ENCODE results near the gene RAB34. TPM values are rescaled to one million over a fixed set of nuclear protein-coding genes. Genes with fewer than 3 reads are reported as not detected.

RAB34 gene
- polyA plus RNA-seq, 3 donors = 66.7 to 93.3 (median 79.1) TPM

DNA sequence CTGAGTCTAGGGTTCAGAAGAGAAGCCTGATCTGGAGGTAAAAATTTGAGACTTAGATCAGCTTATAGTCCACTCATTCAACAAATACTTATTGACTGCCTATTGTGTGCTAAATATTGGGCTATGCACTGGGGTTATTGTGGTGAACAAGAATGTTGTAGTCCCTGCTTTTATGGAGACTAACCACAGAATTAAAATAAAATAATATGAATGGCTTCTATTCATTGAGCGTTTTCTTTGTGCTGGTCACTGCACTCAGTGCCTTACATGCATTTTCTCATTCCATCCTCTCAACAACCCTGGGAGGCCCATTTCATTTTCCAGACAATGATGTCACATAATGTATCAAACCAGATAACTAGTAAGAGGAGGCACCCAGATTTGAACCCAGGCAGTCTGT is 15.7 kb upstream of the RAB34 start:
- H3K36me3 Mint-ChIP-seq = peaks cover 5 to 6% of the 10 kb centered on the region in 2 donors
- Histone ChIP-seq H3K36me3 (replicated peaks in 1 of 2; ENCODE audit: control insufficient read depth in 1 of 2, insufficient read depth in 2 of 2, low read length in 2 of 2) (no peaks in the 10 kb centered on the region), H3K79me2 (ENCODE audit: insufficient read depth, low read length) (no peaks in the 10 kb centered on the region), H3K27ac (ENCODE audit: low read depth in 1 of 2, low read length in 2 of 2) (no peak overlapping the region), H3K27me3 (ENCODE audit: control insufficient read depth in 2 of 2, insufficient read depth in 2 of 2, low read length in 2 of 2) (no peaks in the 10 kb centered on the region), H3K9me3 (replicated peaks in 1 of 2; ENCODE audit: control insufficient read depth in 1 of 2, insufficient read depth in 1 of 2, low read length in 2 of 2) (no peaks in the 10 kb centered on the region), H3K4me3 (replicated peaks in 1 of 3; ENCODE audit: low read depth in 2 of 3, low read length in 3 of 3) (no peak overlapping the region), H2AFZ (ENCODE audit: insufficient read depth, low read depth, low read length, poor library complexity, severe bottlenecking) (no peak overlapping the region), H4K20me1 (ENCODE audit: insufficient read depth, low read length) (no peaks in the 10 kb centered on the region), H3K4me1 (ENCODE audit: control insufficient read depth in 1 of 2, insufficient read depth in 2 of 2, low read length in 2 of 2) (peaks cover 12 to 15% of the 10 kb centered on the region in 2 donors), H3K9ac (ENCODE audit: insufficient read depth, low read length, poor library complexity, severe bottlenecking) (no peak overlapping the region), H3K4me2 (replicated peaks; ENCODE audit: extremely low read depth, low read length, poor library complexity, severe bottlenecking) (no peak overlapping the region)
- H3K4me1 Mint-ChIP-seq = peaks cover 12% of the 10 kb centered on the region
- H3K9me3 Mint-ChIP-seq = no peaks in the 10 kb centered on the region
- TF ChIP-seq, protein P1, sequence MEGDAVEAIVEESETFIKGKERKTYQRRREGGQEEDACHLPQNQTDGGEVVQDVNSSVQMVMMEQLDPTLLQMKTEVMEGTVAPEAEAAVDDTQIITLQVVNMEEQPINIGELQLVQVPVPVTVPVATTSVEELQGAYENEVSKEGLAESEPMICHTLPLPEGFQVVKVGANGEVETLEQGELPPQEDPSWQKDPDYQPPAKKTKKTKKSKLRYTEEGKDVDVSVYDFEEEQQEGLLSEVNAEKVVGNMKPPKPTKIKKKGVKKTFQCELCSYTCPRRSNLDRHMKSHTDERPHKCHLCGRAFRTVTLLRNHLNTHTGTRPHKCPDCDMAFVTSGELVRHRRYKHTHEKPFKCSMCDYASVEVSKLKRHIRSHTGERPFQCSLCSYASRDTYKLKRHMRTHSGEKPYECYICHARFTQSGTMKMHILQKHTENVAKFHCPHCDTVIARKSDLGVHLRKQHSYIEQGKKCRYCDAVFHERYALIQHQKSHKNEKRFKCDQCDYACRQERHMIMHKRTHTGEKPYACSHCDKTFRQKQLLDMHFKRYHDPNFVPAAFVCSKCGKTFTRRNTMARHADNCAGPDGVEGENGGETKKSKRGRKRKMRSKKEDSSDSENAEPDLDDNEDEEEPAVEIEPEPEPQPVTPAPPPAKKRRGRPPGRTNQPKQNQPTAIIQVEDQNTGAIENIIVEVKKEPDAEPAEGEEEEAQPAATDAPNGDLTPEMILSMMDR (IDR thresholded peaks at IDR 0.05) = no peak
- no peak overlapping the region for H3K4me3 Mint-ChIP-seq
- no peak for DNase-seq
- intact Hi-C loops (cut with micrococcal nuclease) = no loop called here
- H3K27me3 Mint-ChIP-seq (ENCODE audit: low read depth in 3 of 3) = peaks cover 0 to 4% (median 4%) of the 10 kb centered on the region in 3 donors
- WGBS (ENCODE audit: insufficient coverage) = 80% methylated on average over 1 of the region's 1 CpG
- no peak overlapping the region for H3K27ac Mint-ChIP-seq

DNA sequence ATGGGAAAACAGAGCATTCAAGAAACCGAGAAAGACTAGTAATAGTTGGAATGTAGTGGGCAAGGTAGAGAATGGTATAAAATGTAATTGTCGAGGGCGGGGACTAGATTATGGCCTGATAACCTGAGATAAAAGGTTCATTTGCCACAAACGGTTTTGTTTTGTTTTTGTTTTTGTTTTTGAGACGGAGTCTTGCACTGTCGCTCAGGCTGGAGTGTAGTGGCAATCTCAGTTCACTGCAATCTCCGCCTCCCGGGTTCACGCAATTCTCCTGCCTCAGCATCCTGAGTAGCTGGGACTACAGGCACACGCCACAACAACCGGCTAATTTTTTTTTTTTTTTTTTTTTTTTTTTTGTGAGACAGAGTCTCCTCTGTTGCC is 12.3 kb upstream of the RAB34 start:
- TF ChIP-seq, protein P1 (IDR thresholded peaks at IDR 0.05) = no peak
- no peaks in the 10 kb centered on the region for H3K36me3 ChIP-seq (replicated peaks in 1 of 2; ENCODE audit: control insufficient read depth in 1 of 2, insufficient read depth in 2 of 2, low read length in 2 of 2)
- no peak overlapping the region for H2AFZ ChIP-seq (ENCODE audit: insufficient read depth, low read depth, low read length, poor library complexity, severe bottlenecking)
- peaks cover 38% of the 10 kb centered on the region for H3K4me1 Mint-ChIP-seq
- H3K9me3 Mint-ChIP-seq = no peaks in the 10 kb centered on the region
- no peak overlapping the region for H3K9ac ChIP-seq (ENCODE audit: insufficient read depth, low read length, poor library complexity, severe bottlenecking)
- peaks cover 7% of the 10 kb centered on the region for H4K20me1 ChIP-seq (ENCODE audit: insufficient read depth, low read length)
- peak overlapping the region in 1 of 7 donors; percentile 58 for H3K27ac Mint-ChIP-seq
- no peaks in the 10 kb centered on the region for H3K79me2 ChIP-seq (ENCODE audit: insufficient read depth, low read length)
- no peak overlapping the region for H3K4me2 ChIP-seq (replicated peaks; ENCODE audit: extremely low read depth, low read length, poor library complexity, severe bottlenecking)
- no peak overlapping the region for H3K4me3 ChIP-seq (replicated peaks in 1 of 3; ENCODE audit: low read depth in 2 of 3, low read length in 3 of 3)
- peaks cover 7 to 8% of the 10 kb centered on the region in 2 donors for H3K36me3 Mint-ChIP-seq
- no peaks in the 10 kb centered on the region for H3K9me3 ChIP-seq (replicated peaks in 1 of 2; ENCODE audit: control insufficient read depth in 1 of 2, insufficient read depth in 1 of 2, low read length in 2 of 2)
- H3K4me3 Mint-ChIP-seq = no peak overlapping the region
- WGBS (ENCODE audit: insufficient coverage) = 96% methylated on average over 7 of the region's 11 CpGs
- peaks cover 38 to 49% of the 10 kb centered on the region in 2 donors for H3K4me1 ChIP-seq (ENCODE audit: control insufficient read depth in 1 of 2, insufficient read depth in 2 of 2, low read length in 2 of 2)
- no peak for DNase-seq
- H3K27me3 Mint-ChIP-seq (ENCODE audit: low read depth in 3 of 3) = peaks cover 0 to 13% (median 7%) of the 10 kb centered on the region in 3 donors
- intact Hi-C loops (cut with micrococcal nuclease) = loop anchor here (1.0 to 5.0 kb wide), 3 partner anchors 11 to 82 kb away; partner anchors contain the start of gene TRAF4 (in 1 of the 2)
- H3K27ac ChIP-seq (ENCODE audit: low read depth in 1 of 2, low read length in 2 of 2) = no peak overlapping the region
- H3K27me3 ChIP-seq (ENCODE audit: control insufficient read depth in 2 of 2, insufficient read depth in 2 of 2, low read length in 2 of 2) = no peaks in the 10 kb centered on the region
